ENCODE data around the gene EXOSC5.

The EXOSC5 gene

GRCh38 chr19:41341669-41342490, 55.3 kb downstream of the EXOSC5 start:
- DNase-seq (ENCODE audit: low read depth in 2 of 2) = no peak

GRCh38 chr19:41339936-41340335, 57.2 kb downstream of the EXOSC5 start:
- DNase-seq (ENCODE audit: low read depth in 2 of 2) = no peak
